Measurements from ENCODE around the gene CGB5. TPM values are rescaled to one million over a fixed set of nuclear protein-coding genes. Genes with fewer than 3 reads are reported as not detected.
A peak's percentile ranks its signal among the peaks of the same experiment; 100 is the strongest.

The CGB5 gene
- total and polyA plus RNA-seq, 2 donors (not counting 1 experiment from before 2014, with no cell fraction given), result not detected

GRCh38 chr19:49057636-49058234 is 14.1 kb downstream of the CGB5 start, which contains the start of gene CGB7:
TSS of gene CGB7 (minus strand) at chr19:49057749. CDS start at chr19:49055375, 2,374 bp downstream.
- Histone ChIP-seq H2AFZ (ENCODE audit: insufficient read depth, low read depth, low read length, poor library complexity, severe bottlenecking) (peak within 1 kb of the TSS; percentile 93), H3K4me3 (ENCODE audit: control extremely low read depth in 1 of 5, extremely low read depth in 1 of 5, insufficient read depth in 1 of 5, low read depth in 2 of 5, low read length in 4 of 5) (peak within 1 kb of the TSS in 4 of 5 experiments; percentile 51 to 77 (median 56))

More at GRCh38 chr19:49057636-49058234, 14.1 kb downstream of the CGB5 start, which contains the start of gene CGB7:
- TF ChIP-seq EZH2 (IDR thresholded peaks at IDR 0.05; ENCODE audit: borderline replicate concordance, insufficient read depth, low read depth, low read length, poor library complexity, severe bottlenecking) (no peak), CTCF (IDR thresholded peaks at IDR 0.05) (no peak)
- H3K36me3 ChIP-seq (replicated peaks in 1 of 2; ENCODE audit: control extremely low read depth in 1 of 2, control insufficient read depth in 1 of 2, extremely low read depth in 1 of 2, insufficient read depth in 2 of 2, low read length in 1 of 2), result no peaks in the 10 kb centered on the region
- WGBS (ENCODE audit: insufficient coverage), result 7% methylated on average over 33 of the region's 38 CpGs
- peaks cover 28% of the 10 kb centered on the region for H3K27me3 Mint-ChIP-seq
- ChIA-PET CTCF (interaction anchor here (0.8 to 1.5 kb wide), 3 partner anchors 13 to 141 kb away, joined by 3 to 5 read pairs (median 3); no protein-coding TSS in a partner anchor), POLR2A (no interaction called here)
- ATAC-seq (ENCODE audit: low read depth) (peak; percentile 25), DNase-seq (peak; percentile 52)
- H3K79me2 ChIP-seq (ENCODE audit: control insufficient read depth, insufficient read depth, low read length), result no peaks in the 10 kb centered on the region
- H3K4me2 ChIP-seq (replicated peaks; ENCODE audit: low read depth, low read length, poor library complexity, severe bottlenecking), result peak within 1 kb of the TSS; percentile 98
- no peaks in the 10 kb centered on the region for H3K9me3 Mint-ChIP-seq (ENCODE audit: insufficient read depth)
- no peak within 1 kb of the TSS for H3K27ac Mint-ChIP-seq
- peaks cover 0 to 27% (median 0%) of the 10 kb centered on the region in 3 donors for H3K9me3 ChIP-seq (ENCODE audit: control extremely low read depth in 1 of 3, control insufficient read depth in 2 of 3, insufficient read depth in 1 of 3, low read length in 2 of 3)
- peak within 1 kb of the TSS; percentile 90 for H3K4me3 Mint-ChIP-seq
- intact Hi-C loops (cut with micrococcal nuclease), result no loop called here
- peaks cover 0 to 58% (median 23%) of the 10 kb centered on the region in 4 experiments for H3K27me3 ChIP-seq (replicated peaks in 1 of 4; ENCODE audit: control extremely low read depth in 1 of 4, control insufficient read depth in 3 of 4, insufficient read depth in 4 of 4, low read length in 3 of 4)
- H3K4me1 ChIP-seq (ENCODE audit: control insufficient read depth in 2 of 2, insufficient read depth in 2 of 2, low read length in 2 of 2), result peaks cover 17 to 28% of the 10 kb centered on the region in 2 donors
- no peaks in the 10 kb centered on the region for H4K20me1 ChIP-seq (ENCODE audit: control insufficient read depth, insufficient read depth, low read length, poor library complexity, severe bottlenecking)
- peak within 1 kb of the TSS; percentile 69 for H3K9ac ChIP-seq (ENCODE audit: low read length)
- H3K4me1 Mint-ChIP-seq, result peaks cover 22% of the 10 kb centered on the region
- no peak within 1 kb of the TSS for H3K27ac ChIP-seq (ENCODE audit: low read length in 2 of 2)
